ENCODE results near the gene TTC7B.

GRCh38 chr14:90676356-90676755 lies 139.9 kb downstream of the TTC7B start:
- TF ChIP-seq CTCF (IDR thresholded peaks at IDR 0.05) (no peak), POLR2A (IDR thresholded peaks at IDR 0.05) (no peak)

All from Peyer's patch (tissue), 4 donors.